K562 (cell line): ENCODE results near the gene HLF. TPM values are rescaled to one million over a fixed set of nuclear protein-coding genes. Genes with fewer than 3 reads are reported as not detected.

ENCODE experiments used
- ATAC-seq: fragments of 200-7000 bp; cut with Tn5 transposase; 3 replicates; pipeline ENCODE4 v1.9.1; 2020; ENCODE audit warnings: moderate library complexity
- BruUV-seq: library from RNA; stranded (reverse); fragments of 400-500 nt; replicated peaks from 2 replicates; lab custom pipeline; 2021; lab: Mats Ljungman, UMichigan
- CTCF ChIA-PET: fragments of 300-600 bp; formaldehyde crosslinking; extraction: SDS; loops from one replicate; lab custom pipeline; 2021; ENCODE audit warnings: low intra/inter-chr PET ratio; lab: Yijun Ruan, JAX
- POLR2A ChIA-PET: fragments of 300-600, 350-650 bp; sonication (Branson Sonifier 250); formaldehyde crosslinking; extraction: SDS; loops from one replicate; lab custom pipeline; 2021; ENCODE audit warnings: antibody characterized with exemption, inconsistent platforms; lab: Yijun Ruan, JAX
- DNase-seq, 4 experiments: peaks; one replicate each; pipeline versions ENCODE4 v3.0.0 to v3.0.0-alpha.2; 2011 to 2018; ENCODE audit warnings: low spot score in 3 of 4, mixed read lengths in 3 of 4; ENCODE audit errors: extremely low read depth in 1 of 4
- FAIRE-seq: peaks from 2 replicates; lab custom pipeline; 2011; peaks lifted over from hg19 to GRCh38; lab: Jason Lieb, UNC
- H2AFZ ChIP-seq: 2 replicates; pipeline ENCODE4 v1.6.0; 2011; ENCODE audit warnings: low read depth, low read length, control low read depth, inconsistent platforms
- H3K27ac ChIP-seq: fragments of 200-600 bp; 3 replicates; pipeline ENCODE4 v1.8.0; 2011; ENCODE audit warnings: low read depth, mild to moderate bottlenecking, control low read depth, inconsistent platforms, low read length, moderate library complexity, mixed read lengths; ENCODE audit errors: extremely low read depth
- H3K27me3 ChIP-seq, 2 experiments: fragments of 300-600 bp in 1 of 2; 2 replicates in 1 of 2; 3 replicates in 1 of 2; pipeline versions ENCODE4 v1.6.0 to v1.8.0; 2011; ENCODE audit warnings: inconsistent platforms in 2 of 2, low read length in 2 of 2, mild to moderate bottlenecking in 1 of 2, mixed read lengths in 1 of 2, moderate library complexity in 1 of 2; ENCODE audit not compliant: control insufficient read depth in 2 of 2, insufficient read depth in 2 of 2
- H3K36me3 ChIP-seq: fragments of 300-600 bp; 3 replicates; pipeline ENCODE4 v1.8.0; 2011; ENCODE audit warnings: mild to moderate bottlenecking, low read length, inconsistent platforms; ENCODE audit not compliant: control insufficient read depth, insufficient read depth
- H3K4me1 ChIP-seq, 2 experiments: fragments of 200-600 bp in 1 of 2; replicated peaks in 1 of 2; 2 replicates in 1 of 2; 3 replicates in 1 of 2; pipeline versions ENCODE4 v1.5.1 to v1.8.0; 2011; ENCODE audit warnings: inconsistent platforms in 2 of 2, low read length in 2 of 2, mild to moderate bottlenecking in 1 of 2, mixed read lengths in 1 of 2, moderate library complexity in 1 of 2; ENCODE audit not compliant: control insufficient read depth in 2 of 2, insufficient read depth in 2 of 2
- H3K4me2 ChIP-seq: 2 replicates; pipeline ENCODE4 v1.6.1; 2011; ENCODE audit warnings: low read length, control low read depth, inconsistent platforms, mixed read lengths; ENCODE audit not compliant: insufficient read depth
- H3K4me3 ChIP-seq: fragments of 200-600 bp; sonication (generic), shearing (Covaris generic); 2 replicates; pipeline ENCODE4 v1.5.1; 2016; ENCODE audit warnings: control low read depth, inconsistent platforms
- H3K79me2 ChIP-seq: fragments of 200-600 bp; 3 replicates; pipeline ENCODE4 v1.8.0; 2011; ENCODE audit warnings: low read length, inconsistent platforms; ENCODE audit not compliant: control insufficient read depth, insufficient read depth
- H3K9ac ChIP-seq, 2 experiments: 2 replicates each; pipeline versions ENCODE4 v1.6.0 to v1.6.1; 2011; ENCODE audit warnings: low read depth in 2 of 2, low read length in 2 of 2, control low read depth in 1 of 2, inconsistent platforms in 1 of 2, mild to moderate bottlenecking in 1 of 2, mixed read lengths in 1 of 2; ENCODE audit not compliant: insufficient read depth in 1 of 2
- H3K9me1 ChIP-seq: one replicate; pipeline ENCODE4 v1.6.0; 2011; ENCODE audit warnings: inconsistent platforms, mild to moderate bottlenecking, low read length, moderate library complexity; ENCODE audit not compliant: control insufficient read depth, insufficient read depth
- H3K9me3 ChIP-seq: replicated peaks from 2 replicates; pipeline ENCODE4 v1.5.1; 2011; ENCODE audit warnings: low read depth, low read length, inconsistent platforms; ENCODE audit not compliant: control insufficient read depth, insufficient read depth
- H4K20me1 ChIP-seq: replicated peaks from 2 replicates; pipeline ENCODE4 v1.6.1; 2011; ENCODE audit warnings: low read length, inconsistent platforms, mixed read lengths; ENCODE audit not compliant: control insufficient read depth, insufficient read depth
- CEBPB ChIP-seq: fragments of 450-650 bp; IDR thresholded peaks from 2 replicates; pipeline ENCODE4 v1.6.1; 2016; ENCODE audit warnings: missing genetic modification characterization, missing compliant biosample characterization
- NCOR1 ChIP-seq: fragments of 450-650 bp; IDR thresholded peaks from 2 replicates; pipeline ENCODE4 v1.6.1; 2016; ENCODE audit warnings: mild to moderate bottlenecking, moderate library complexity
- PHF8 ChIP-seq: fragments of 200-600 bp; sonication (generic); IDR thresholded peaks from 2 replicates; pipeline ENCODE4 v1.6.1; 2012; ENCODE audit warnings: mixed run types, mild to moderate bottlenecking, inconsistent platforms, low read length, moderate library complexity, borderline replicate concordance
- REST ChIP-seq, 2 experiments: fragments of 450-650 bp; formaldehyde crosslinking in 1 of 2; IDR thresholded peaks; 2 replicates each; pipeline versions ENCODE4 v1.4.0 to v1.6.1; 2014 to 2020; ENCODE audit warnings: mild to moderate bottlenecking in 2 of 2, borderline replicate concordance in 1 of 2, low read depth in 1 of 2
- WGBS: fragments of 100-300 bp; shearing (Covaris generic); methylation state at CpG from one replicate; pipeline ENCODE4 v1.1.6; 2016; ENCODE audit warnings: low coverage, mixed read lengths; ENCODE audit not compliant: insufficient coverage; ENCODE audit errors: missing lambda C conversion rate; 5-methylcytosine and 5-hydroxymethylcytosine counted together
- in situ Hi-C: fragments of 300-500 bp; cut with MboI; formaldehyde crosslinking; loops from 4 replicates; pipeline ENCODE4 v1.15.0; 2018; ENCODE audit warnings: inconsistent platforms, mixed read lengths
- intact Hi-C: fragments of 100-400 bp; cut with micrococcal nuclease; formaldehyde crosslinking; loops from 2 replicates; pipeline ENCODE4 v1.14.2; 2022
- polyA plus RNA-seq, 8 experiments: library from polyadenylated mRNA; depleted of rRNA in 4 of 8; stranded (reverse) in 5 of 8; unstranded in 3 of 8; fragments of >200 nt; fragmentation: Nextera tagmentation in 2 of 8; fragmentation: Illumina TruSeq in 1 of 8; extraction: Ambion mirVana in 2 of 8; extraction: Trizol in 1 of 8; gene quantifications; 2 replicates each; pipeline versions ENCODE4 v1.2.1 to v1.2.3, GENCODE V29; 2011 to 2014; ENCODE audit warnings: inconsistent platforms in 1 of 8, missing spikeins in 1 of 8
- total RNA-seq, 7 experiments: library from RNA; depleted of rRNA in 6 of 7; stranded (reverse); fragments of >200 nt in 6 of 7; fragmentation: Illumina TruSeq in 2 of 7; extraction: Trizol in 2 of 7; gene quantifications; 2 replicates each; pipeline versions ENCODE4 v1.2.1 to v1.2.3, GENCODE V29; 2011 to 2021; ENCODE audit warnings: low replicate concordance in 1 of 7

Gene HLF
- total and polyA plus RNA-seq, 9 of the 15 experiments (the other 6 are each of a cell fraction or from before 2014, with no cell fraction given) = 0.03 to 0.24 (median 0.09) TPM

GRCh38 chr17:55298111-55298730 is 33.5 kb downstream of the HLF start:
- DNase-seq = no peak
- no peak overlapping the region for H3K4me2 ChIP-seq
- 18% methylated on average over 3 of the region's 3 CpGs for WGBS
- no peak overlapping the region for H3K9ac ChIP-seq
- in situ Hi-C loops = no loop called here
- H3K9me1 ChIP-seq = no peaks in the 10 kb centered on the region
- no peaks in the 10 kb centered on the region for H4K20me1 ChIP-seq
- no peaks in the 10 kb centered on the region for H3K9me3 ChIP-seq
- intact Hi-C loops = loop anchor here (5.0 kb wide), 1 partner anchor 246 kb away; no protein-coding TSS in a partner anchor
- no peak overlapping the region for H3K4me3 ChIP-seq
- H3K4me1 ChIP-seq = peaks cover 3 to 9% of the 10 kb centered on the region in 2 experiments; a peak in 4 of 5 replicates
- ChIA-PET CTCF (no interaction called here), POLR2A (interaction anchor here (1.0 kb wide), 1 partner anchor 73 kb away, joined by 3 read pairs; no protein-coding TSS in a partner anchor)
- FAIRE-seq = no peak
- H3K27me3 ChIP-seq = peaks cover 0 to 4% of the 10 kb centered on the region in 2 experiments; a peak in 1 of 5 replicates
- no peaks in the 10 kb centered on the region for H3K79me2 ChIP-seq
- no peaks in the 10 kb centered on the region for H3K36me3 ChIP-seq
- H2AFZ ChIP-seq = no peak overlapping the region
- BruUV-seq = no TSS peak
- ATAC-seq = no peak
- H3K27ac ChIP-seq = no peak overlapping the region
- TF ChIP-seq REST (IDR thresholded peaks at IDR 0.05; ENCODE audit: borderline replicate concordance) = no peak
- TF ChIP-seq REST (CRISPR knock-in tag; IDR thresholded peaks at IDR 0.05; ENCODE audit: low read depth) = no peak
- no peak for TF ChIP-seq CEBPB (tag)
- no peak for TF ChIP-seq NCOR1
- no peak for TF ChIP-seq PHF8
